ENCODE measurements around the gene SCRG1.

DNA sequence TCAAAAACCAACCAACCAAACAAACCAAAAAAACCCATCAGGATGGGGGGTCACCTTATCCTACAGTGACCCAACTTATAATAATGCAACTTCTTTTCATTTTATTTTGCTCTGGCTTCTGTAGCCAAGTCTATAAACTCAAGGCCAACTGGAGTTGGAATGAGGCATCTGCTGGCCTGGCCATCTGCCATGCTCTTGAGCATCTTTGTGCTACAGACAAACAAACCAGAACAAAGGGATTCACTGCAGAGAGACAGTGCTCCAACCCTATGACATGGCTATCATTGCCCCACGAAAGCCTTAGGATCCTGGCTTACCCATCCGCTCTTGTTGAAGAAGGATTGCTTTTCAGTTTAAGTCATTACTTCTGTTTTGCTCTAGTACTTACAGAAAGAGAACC lies 49.2 kb upstream of the SCRG1 start:
- TF ChIP-seq CTCF (IDR thresholded peaks at IDR 0.05; ENCODE audit: extremely low read depth in 1 of 2, insufficient read depth in 1 of 2, low read depth in 1 of 2, low read length in 2 of 2) (no peak), JUN (IDR thresholded peaks at IDR 0.05; ENCODE audit: borderline replicate concordance, insufficient read depth, insufficient read length, low read depth) (no peak), FOS (IDR thresholded peaks at IDR 0.05; ENCODE audit: borderline replicate concordance, insufficient read depth, low read length) (no peak), POLR2A (IDR thresholded peaks at IDR 0.05; ENCODE audit: low read depth, low read length) (no peak)

Measured in endothelial cell of umbilical vein (primary cell).